ENCODE data around the gene NPHP4. TPM values are rescaled to one million over a fixed set of nuclear protein-coding genes. Genes with fewer than 3 reads are reported as not detected.

NPHP4 gene
- total and polyA plus RNA-seq, 9 of the 15 experiments (the other 6 are each of a cell fraction or from before 2014, with no cell fraction given) = 0.52 to 26.2 (median 6.7) TPM

DNA sequence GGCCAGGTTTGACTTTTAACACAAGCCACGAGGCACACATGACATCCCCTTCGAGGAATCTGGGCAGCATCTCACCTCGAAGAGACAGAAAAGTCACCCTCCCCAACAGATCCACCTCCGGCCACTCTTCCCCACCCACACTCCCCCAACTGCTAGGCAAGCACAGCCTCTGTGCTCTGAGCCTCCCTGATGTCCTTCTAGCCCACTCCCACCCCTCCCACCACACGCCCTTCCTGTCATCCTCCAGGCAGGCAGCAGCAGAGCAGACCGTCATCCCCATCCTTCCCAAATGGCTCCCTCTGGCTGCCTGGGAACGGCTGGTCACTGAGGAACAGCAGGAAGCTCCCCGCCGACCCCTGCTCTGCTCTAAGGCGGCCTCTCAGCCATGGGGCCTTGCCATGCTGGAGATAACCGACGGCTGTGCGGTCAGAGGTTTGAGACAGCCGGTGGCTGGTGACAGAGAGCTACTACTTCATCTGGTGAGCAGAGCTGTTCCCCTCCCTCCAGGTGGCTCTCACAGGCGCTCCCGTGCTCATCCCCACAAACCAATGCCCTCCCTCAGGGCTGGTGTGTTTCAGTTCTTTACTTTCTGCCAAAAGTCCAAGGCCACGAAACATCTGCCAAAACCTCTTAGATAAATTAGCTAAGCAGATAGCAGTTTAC is 25.6 kb downstream of the NPHP4 start (continued):
- TF ChIP-seq, protein P1, sequence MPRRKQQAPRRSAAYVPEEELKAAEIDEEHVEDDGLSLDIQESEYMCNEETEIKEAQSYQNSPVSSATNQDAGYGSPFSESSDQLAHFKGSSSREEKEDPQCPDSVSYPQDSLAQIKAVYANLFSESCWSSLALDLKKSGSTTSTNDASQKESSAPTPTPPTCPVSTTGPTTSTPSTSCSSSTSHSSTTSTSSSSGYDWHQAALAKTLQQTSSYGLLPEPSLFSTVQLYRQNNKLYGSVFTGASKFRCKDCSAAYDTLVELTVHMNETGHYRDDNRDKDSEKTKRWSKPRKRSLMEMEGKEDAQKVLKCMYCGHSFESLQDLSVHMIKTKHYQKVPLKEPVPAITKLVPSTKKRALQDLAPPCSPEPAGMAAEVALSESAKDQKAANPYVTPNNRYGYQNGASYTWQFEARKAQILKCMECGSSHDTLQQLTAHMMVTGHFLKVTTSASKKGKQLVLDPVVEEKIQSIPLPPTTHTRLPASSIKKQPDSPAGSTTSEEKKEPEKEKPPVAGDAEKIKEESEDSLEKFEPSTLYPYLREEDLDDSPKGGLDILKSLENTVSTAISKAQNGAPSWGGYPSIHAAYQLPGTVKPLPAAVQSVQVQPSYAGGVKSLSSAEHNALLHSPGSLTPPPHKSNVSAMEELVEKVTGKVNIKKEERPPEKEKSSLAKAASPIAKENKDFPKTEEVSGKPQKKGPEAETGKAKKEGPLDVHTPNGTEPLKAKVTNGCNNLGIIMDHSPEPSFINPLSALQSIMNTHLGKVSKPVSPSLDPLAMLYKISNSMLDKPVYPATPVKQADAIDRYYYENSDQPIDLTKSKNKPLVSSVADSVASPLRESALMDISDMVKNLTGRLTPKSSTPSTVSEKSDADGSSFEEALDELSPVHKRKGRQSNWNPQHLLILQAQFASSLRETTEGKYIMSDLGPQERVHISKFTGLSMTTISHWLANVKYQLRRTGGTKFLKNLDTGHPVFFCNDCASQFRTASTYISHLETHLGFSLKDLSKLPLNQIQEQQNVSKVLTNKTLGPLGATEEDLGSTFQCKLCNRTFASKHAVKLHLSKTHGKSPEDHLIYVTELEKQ (CRISPR knock-in tag; IDR thresholded peaks at IDR 0.05) = no peak
- TF ChIP-seq, protein P2, sequence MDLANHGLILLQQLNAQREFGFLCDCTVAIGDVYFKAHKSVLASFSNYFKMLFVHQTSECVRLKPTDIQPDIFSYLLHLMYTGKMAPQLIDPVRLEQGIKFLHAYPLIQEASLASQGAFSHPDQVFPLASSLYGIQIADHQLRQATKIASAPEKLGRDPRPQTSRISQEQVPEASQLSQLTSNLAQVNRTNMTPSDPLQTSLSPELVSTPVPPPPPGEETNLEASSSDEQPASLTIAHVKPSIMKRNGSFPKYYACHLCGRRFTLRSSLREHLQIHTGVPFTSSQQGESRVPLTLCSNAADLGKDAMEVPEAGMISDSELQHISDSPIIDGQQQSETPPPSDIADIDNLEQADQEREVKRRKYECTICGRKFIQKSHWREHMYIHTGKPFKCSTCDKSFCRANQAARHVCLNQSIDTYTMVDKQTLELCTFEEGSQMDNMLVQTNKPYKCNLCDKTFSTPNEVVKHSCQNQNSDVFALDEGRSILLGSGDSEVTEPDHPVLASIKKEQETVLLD (IDR thresholded peaks at IDR 0.05) = no peak
- no peak for TF ChIP-seq ZNF174 (CRISPR knock-in tag; IDR thresholded peaks at IDR 0.05)
- TF ChIP-seq NRF1 (conservative IDR thresholded peaks at IDR 0.05 in 1 of 2, IDR thresholded peaks at IDR 0.05 in 1 of 2) = no peak
